SU-DHL-6 (cell line): ENCODE results near the gene ZNF219.

Experiments
- EZH2phosphoT487 ChIP-seq: fragments of 200-600 bp; sonication (generic), shearing (Covaris generic); conservative IDR thresholded peaks from 2 replicates; pipeline ENCODE4 v1.6.1; 2018; ENCODE audit warnings: mild to moderate bottlenecking, antibody characterized with exemption, low read length, moderate library complexity, mixed read lengths
- TF ChIP-seq, protein P1 (sequence below): fragments of 200-600 bp; sonication (generic); IDR thresholded peaks from one replicate; pipeline ENCODE4 v1.5.1; 2017; ENCODE audit warnings: antibody characterized with exemption, mild to moderate bottlenecking, low read length, moderate library complexity; ENCODE audit not compliant: insufficient read depth, poor library complexity, severe bottlenecking

DNA sequence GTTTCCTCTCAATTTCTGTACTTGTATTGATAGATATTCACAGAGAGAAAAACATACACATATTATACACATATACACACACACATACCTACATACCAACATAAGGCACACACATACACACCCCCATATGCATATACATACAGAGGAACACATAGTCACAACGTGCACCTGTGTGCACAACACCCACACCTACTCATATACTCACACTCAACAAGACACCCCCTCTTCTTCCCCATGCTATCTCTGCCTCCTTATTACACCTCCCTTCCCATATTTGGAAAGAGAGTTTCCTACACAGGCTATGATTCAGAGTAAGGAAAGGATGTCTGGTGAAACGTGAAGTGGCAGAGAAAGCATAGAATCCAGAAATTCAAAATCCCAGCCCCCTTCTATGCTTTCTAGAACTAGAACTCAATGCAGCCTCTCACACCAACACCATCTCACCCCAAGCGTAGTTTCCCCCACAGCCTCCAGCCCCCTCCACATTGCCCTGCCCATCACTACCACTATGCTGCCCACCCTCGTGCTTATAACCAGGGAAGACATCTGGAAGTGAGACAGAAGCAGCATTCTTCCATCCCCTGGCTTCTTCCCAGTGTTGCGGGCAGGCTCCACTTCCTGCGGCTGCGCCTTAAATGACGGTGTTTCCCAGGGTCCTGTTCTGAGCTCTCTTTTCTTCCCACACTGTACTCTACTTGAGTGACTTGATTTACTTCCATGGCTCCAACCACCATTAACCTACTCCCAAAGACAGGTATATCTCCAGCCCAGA lies 38.4 kb downstream of the ZNF219 start:
- TF ChIP-seq, protein P1, sequence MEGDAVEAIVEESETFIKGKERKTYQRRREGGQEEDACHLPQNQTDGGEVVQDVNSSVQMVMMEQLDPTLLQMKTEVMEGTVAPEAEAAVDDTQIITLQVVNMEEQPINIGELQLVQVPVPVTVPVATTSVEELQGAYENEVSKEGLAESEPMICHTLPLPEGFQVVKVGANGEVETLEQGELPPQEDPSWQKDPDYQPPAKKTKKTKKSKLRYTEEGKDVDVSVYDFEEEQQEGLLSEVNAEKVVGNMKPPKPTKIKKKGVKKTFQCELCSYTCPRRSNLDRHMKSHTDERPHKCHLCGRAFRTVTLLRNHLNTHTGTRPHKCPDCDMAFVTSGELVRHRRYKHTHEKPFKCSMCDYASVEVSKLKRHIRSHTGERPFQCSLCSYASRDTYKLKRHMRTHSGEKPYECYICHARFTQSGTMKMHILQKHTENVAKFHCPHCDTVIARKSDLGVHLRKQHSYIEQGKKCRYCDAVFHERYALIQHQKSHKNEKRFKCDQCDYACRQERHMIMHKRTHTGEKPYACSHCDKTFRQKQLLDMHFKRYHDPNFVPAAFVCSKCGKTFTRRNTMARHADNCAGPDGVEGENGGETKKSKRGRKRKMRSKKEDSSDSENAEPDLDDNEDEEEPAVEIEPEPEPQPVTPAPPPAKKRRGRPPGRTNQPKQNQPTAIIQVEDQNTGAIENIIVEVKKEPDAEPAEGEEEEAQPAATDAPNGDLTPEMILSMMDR: no peak
- TF ChIP-seq EZH2phosphoT487: no peak
